OCI-LY1 (cell line): Measurements from ENCODE around the gene ABCC9.

ENCODE experiments used
- H2AFZ ChIP-seq: fragments of 200-600 bp; sonication (generic), shearing (Covaris generic); 2 replicates; pipeline ENCODE4 v1.6.0; 2014; ENCODE audit warnings: antibody characterized with exemption, mild to moderate bottlenecking, low read length
- H3F3A ChIP-seq: fragments of 200-600 bp; sonication (generic), shearing (Covaris generic); 2 replicates; pipeline ENCODE4 v1.6.0; 2014; ENCODE audit warnings: mild to moderate bottlenecking, antibody characterized with exemption, low read length, moderate library complexity; ENCODE audit not compliant: insufficient read depth
- H3K27ac ChIP-seq: fragments of 200-600 bp; sonication (generic); 2 replicates; pipeline ENCODE4 v1.5.1; 2014; ENCODE audit warnings: low read length, mixed run types, mild to moderate bottlenecking, low read depth; ENCODE audit not compliant: poor library complexity, severe bottlenecking
- H3K27me3 ChIP-seq: fragments of 200-600 bp; sonication (generic); 2 replicates; pipeline ENCODE4 v1.6.0; 2014; ENCODE audit warnings: antibody characterized with exemption, mild to moderate bottlenecking, low read length, moderate library complexity; ENCODE audit not compliant: insufficient read depth
- H3K36me3 ChIP-seq: fragments of 200-600 bp; sonication (generic); 2 replicates; pipeline ENCODE4 v1.6.1; 2014; ENCODE audit warnings: mild to moderate bottlenecking, antibody characterized with exemption, low read length, moderate library complexity, mixed read lengths; ENCODE audit not compliant: insufficient read depth
- H3K4me1 ChIP-seq: fragments of 200-600 bp; sonication (generic); 2 replicates; pipeline ENCODE4 v1.5.1; 2014; ENCODE audit warnings: mild to moderate bottlenecking, low read length, moderate library complexity; ENCODE audit not compliant: insufficient read depth, severe bottlenecking
- H3K4me2 ChIP-seq: fragments of 200-600 bp; sonication (generic), shearing (Covaris generic); 2 replicates; pipeline ENCODE4 v1.6.1; 2014; ENCODE audit warnings: low read length
- H3K4me3 ChIP-seq: fragments of 200-600 bp; sonication (generic); 2 replicates; pipeline ENCODE4 v1.5.1; 2014; ENCODE audit warnings: low read length, low read depth, mild to moderate bottlenecking, mixed read lengths; ENCODE audit not compliant: poor library complexity, severe bottlenecking
- H3K79me2 ChIP-seq: fragments of 200-600 bp; shearing (Covaris generic); 2 replicates; pipeline ENCODE4 v1.6.1; 2016; ENCODE audit warnings: mixed run types, low read length, mixed read lengths; ENCODE audit not compliant: insufficient read depth
- H3K9ac ChIP-seq: fragments of 200-600 bp; sonication (generic), shearing (Covaris generic); 2 replicates; pipeline ENCODE4 v1.6.1; 2014; ENCODE audit warnings: mild to moderate bottlenecking, low read length, mixed read lengths
- H3K9me2 ChIP-seq: fragments of 200-600 bp; sonication (generic), shearing (Covaris generic); 2 replicates; pipeline ENCODE4 v1.6.1; 2014; ENCODE audit warnings: low read depth, mild to moderate bottlenecking, low read length, mixed read lengths
- H3K9me3 ChIP-seq: fragments of 200-600 bp; shearing (Covaris generic); 2 replicates; pipeline ENCODE4 v1.6.1; 2014; ENCODE audit warnings: low read length, mixed read lengths
- H4K20me1 ChIP-seq: fragments of 200-600 bp; sonication (generic), shearing (Covaris generic); 2 replicates; pipeline ENCODE4 v1.6.0; 2016; ENCODE audit warnings: mild to moderate bottlenecking, low read length; ENCODE audit not compliant: insufficient read depth
- EZH2 ChIP-seq: fragments of 200-600 bp; sonication (generic), shearing (Covaris generic); IDR thresholded peaks from 2 replicates; pipeline ENCODE4 v1.8.0; 2017; ENCODE audit warnings: borderline replicate concordance, mixed run types, mild to moderate bottlenecking, antibody characterized with exemption, low read length, moderate library complexity, mixed read lengths
- TF ChIP-seq, protein P1 (sequence below): fragments of 200-600 bp; sonication (generic), shearing (Covaris generic); IDR thresholded peaks from 2 replicates; pipeline ENCODE4 v1.5.1; 2017; ENCODE audit warnings: mild to moderate bottlenecking, antibody characterized with exemption, low read length, moderate library complexity, mixed read lengths

The ABCC9 gene

DNA sequence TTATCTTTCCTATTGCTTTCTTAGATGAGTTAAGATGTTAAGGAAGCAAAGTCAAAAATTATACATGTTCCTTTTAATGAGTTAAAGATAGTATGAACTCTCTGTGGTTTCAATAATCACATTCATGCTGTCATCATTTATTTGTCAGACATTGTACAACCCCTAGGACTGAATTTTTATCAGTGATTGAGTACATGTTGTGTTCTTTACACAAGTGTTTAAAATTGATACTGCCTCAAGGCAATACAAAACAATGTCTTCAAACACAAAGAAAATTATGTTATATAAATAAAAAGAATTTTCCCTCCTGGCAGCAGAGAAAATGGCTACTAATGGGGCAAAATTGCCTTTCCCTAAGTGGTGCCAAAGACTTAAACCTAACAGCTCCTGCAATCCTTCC lies 132.1 kb downstream of the ABCC9 start:
- Histone ChIP-seq H3K27me3 (no peaks in the 10 kb centered on the region), H3F3A (no peaks in the 10 kb centered on the region), H3K9me2 (no peaks in the 10 kb centered on the region), H3K27ac (no peak overlapping the region), H3K79me2 (no peaks in the 10 kb centered on the region), H4K20me1 (no peaks in the 10 kb centered on the region), H2AFZ (no peak overlapping the region), H3K36me3 (no peaks in the 10 kb centered on the region), H3K9ac (no peak overlapping the region), H3K9me3 (no peaks in the 10 kb centered on the region), H3K4me2 (no peak overlapping the region), H3K4me3 (no peak overlapping the region), H3K4me1 (no peaks in the 10 kb centered on the region)
- TF ChIP-seq, protein P1, sequence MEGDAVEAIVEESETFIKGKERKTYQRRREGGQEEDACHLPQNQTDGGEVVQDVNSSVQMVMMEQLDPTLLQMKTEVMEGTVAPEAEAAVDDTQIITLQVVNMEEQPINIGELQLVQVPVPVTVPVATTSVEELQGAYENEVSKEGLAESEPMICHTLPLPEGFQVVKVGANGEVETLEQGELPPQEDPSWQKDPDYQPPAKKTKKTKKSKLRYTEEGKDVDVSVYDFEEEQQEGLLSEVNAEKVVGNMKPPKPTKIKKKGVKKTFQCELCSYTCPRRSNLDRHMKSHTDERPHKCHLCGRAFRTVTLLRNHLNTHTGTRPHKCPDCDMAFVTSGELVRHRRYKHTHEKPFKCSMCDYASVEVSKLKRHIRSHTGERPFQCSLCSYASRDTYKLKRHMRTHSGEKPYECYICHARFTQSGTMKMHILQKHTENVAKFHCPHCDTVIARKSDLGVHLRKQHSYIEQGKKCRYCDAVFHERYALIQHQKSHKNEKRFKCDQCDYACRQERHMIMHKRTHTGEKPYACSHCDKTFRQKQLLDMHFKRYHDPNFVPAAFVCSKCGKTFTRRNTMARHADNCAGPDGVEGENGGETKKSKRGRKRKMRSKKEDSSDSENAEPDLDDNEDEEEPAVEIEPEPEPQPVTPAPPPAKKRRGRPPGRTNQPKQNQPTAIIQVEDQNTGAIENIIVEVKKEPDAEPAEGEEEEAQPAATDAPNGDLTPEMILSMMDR, result no peak
- no peak for TF ChIP-seq EZH2

DNA sequence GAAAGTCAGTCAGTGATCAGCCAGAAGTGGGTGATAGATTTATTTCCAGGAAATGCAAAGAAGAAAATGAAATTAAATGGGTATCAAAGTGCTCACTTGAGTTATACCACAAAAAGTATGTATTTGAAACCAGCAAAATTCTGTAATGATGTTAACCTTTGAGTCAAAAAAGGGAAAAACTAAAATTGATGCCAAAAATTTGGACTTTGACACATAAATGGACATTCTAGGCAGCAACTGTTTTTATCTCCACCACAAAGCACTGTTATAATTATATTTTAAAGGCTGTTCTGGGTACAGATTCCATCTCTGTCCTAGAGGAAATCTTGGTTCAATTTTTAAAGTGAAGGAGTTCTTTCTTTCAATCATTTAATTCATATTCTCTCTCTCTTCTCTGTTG lies 135.0 kb downstream of the ABCC9 start:
- Histone ChIP-seq H3K4me1 (no peaks in the 10 kb centered on the region), H3K9me2 (no peaks in the 10 kb centered on the region), H3K9me3 (no peaks in the 10 kb centered on the region), H3K4me3 (no peak overlapping the region), H3K27ac (no peak overlapping the region), H3K9ac (no peak overlapping the region), H3K79me2 (no peaks in the 10 kb centered on the region), H2AFZ (no peak overlapping the region), H3K4me2 (no peak overlapping the region), H3K27me3 (no peaks in the 10 kb centered on the region), H3K36me3 (no peaks in the 10 kb centered on the region), H4K20me1 (no peaks in the 10 kb centered on the region), H3F3A (no peaks in the 10 kb centered on the region)
- TF ChIP-seq EZH2, result no peak
- TF ChIP-seq, protein P1, result no peak

DNA sequence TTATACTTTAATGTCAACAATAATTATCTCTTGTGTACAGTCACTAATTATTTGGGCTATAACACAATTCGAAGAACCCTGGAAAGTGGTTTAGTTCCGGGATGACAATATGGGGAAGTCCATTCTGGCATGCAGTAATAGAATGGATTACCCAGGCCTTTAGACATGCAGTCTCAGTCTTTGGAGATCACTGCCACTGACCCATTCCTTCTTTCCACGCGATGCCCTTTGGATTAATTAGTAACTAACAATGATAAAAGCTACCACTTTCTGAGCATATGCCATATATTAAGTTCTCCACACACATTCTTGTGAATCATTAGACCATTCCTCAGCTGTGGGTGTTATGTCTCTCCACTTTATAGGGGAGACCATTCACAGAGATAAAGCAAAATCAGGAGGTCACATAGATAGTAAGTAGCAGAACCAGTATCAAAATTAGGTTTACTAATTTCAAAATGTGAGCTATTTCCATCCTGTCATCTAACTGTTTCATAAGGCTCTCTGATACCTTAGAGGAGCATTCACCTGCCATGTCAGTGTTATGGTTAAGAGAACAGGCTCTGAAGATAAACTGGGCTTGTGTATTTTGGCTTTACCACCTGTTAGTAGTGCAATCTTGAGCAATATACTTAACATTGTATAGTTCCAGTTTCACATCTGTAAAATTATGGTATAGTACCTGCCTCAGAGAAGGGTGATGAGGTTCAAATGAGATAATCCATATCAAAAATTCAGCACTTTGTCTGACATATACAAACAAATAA lies 139.5 kb downstream of the ABCC9 start:
- Histone ChIP-seq H3K4me3 (no peak overlapping the region), H3K9me2 (no peaks in the 10 kb centered on the region), H3K27me3 (no peaks in the 10 kb centered on the region), H3K4me1 (no peaks in the 10 kb centered on the region), H3F3A (no peaks in the 10 kb centered on the region), H3K79me2 (no peaks in the 10 kb centered on the region), H3K9ac (no peak overlapping the region), H3K9me3 (no peaks in the 10 kb centered on the region), H4K20me1 (no peaks in the 10 kb centered on the region), H3K27ac (no peak overlapping the region), H2AFZ (no peak overlapping the region), H3K4me2 (no peak overlapping the region), H3K36me3 (no peaks in the 10 kb centered on the region)
- TF ChIP-seq, protein P1, result no peak
- TF ChIP-seq EZH2, result no peak
